HG02943 (cell line): ENCODE data around the gene NOS1AP.

Source experiments
- ATAC-seq: cut with Tn5 transposase; IDR thresholded peaks from one replicate; pipeline ENCODE4 v1.9.1; 2021; ENCODE audit warnings: mild to moderate bottlenecking, low read depth, moderate library complexity; ENCODE audit not compliant: unreplicated experiment

Gene NOS1AP

GRCh38 chr1:162212713-162213112 is 143.2 kb downstream of the NOS1AP start:
- ATAC-seq: no peak

GRCh38 chr1:162213281-162213912 is 143.9 kb downstream of the NOS1AP start:
- no peak for ATAC-seq

GRCh38 chr1:162214202-162214601 is 144.7 kb downstream of the NOS1AP start:
- ATAC-seq: no peak

GRCh38 chr1:162215902-162216301 is 146.4 kb downstream of the NOS1AP start:
- no peak for ATAC-seq

- ATAC-seq: no peak
These were observed 147.1 kb downstream of the NOS1AP start for GRCh38 chr1:162216604-162217003.

- no peak for ATAC-seq
These were observed 148.2 kb downstream of the NOS1AP start for GRCh38 chr1:162217706-162218105.

- no peak for ATAC-seq
These were observed 149.1 kb downstream of the NOS1AP start for GRCh38 chr1:162218546-162218945.

- no peak for ATAC-seq
These were observed 149.5 kb downstream of the NOS1AP start for GRCh38 chr1:162218975-162219374.

- no peak for ATAC-seq
These were observed 150.0 kb downstream of the NOS1AP start for GRCh38 chr1:162219461-162219860.

- no peak for ATAC-seq
These were observed 150.6 kb downstream of the NOS1AP start for GRCh38 chr1:162220009-162220539.

GRCh38 chr1:162222014-162222413 is 152.5 kb downstream of the NOS1AP start:
- no peak for ATAC-seq

GRCh38 chr1:162222730-162223129 is 153.2 kb downstream of the NOS1AP start:
- ATAC-seq: no peak

- ATAC-seq: no peak
These were observed 154.0 kb downstream of the NOS1AP start for GRCh38 chr1:162223488-162223887.

GRCh38 chr1:162224267-162224666 is 154.8 kb downstream of the NOS1AP start:
- no peak for ATAC-seq

- no peak for ATAC-seq
These were observed 159.1 kb downstream of the NOS1AP start for GRCh38 chr1:162228586-162228985.

GRCh38 chr1:162229549-162229948 is 160.1 kb downstream of the NOS1AP start:
- ATAC-seq: no peak

GRCh38 chr1:162230096-162230495 is 160.6 kb downstream of the NOS1AP start:
- ATAC-seq: no peak

GRCh38 chr1:162230517-162230916 is 161.0 kb downstream of the NOS1AP start:
- ATAC-seq: no peak

- ATAC-seq: no peak
These were observed 162.7 kb downstream of the NOS1AP start for GRCh38 chr1:162232034-162232711.

GRCh38 chr1:162233066-162233465 is 163.6 kb downstream of the NOS1AP start:
- ATAC-seq: no peak

GRCh38 chr1:162233937-162234336 is 164.4 kb downstream of the NOS1AP start:
- no peak for ATAC-seq

GRCh38 chr1:162234571-162234970 is 165.1 kb downstream of the NOS1AP start:
- ATAC-seq: no peak
